GM12878 (cell line): Measurements from ENCODE around the gene GABRQ. TPM values are rescaled to one million over a fixed set of nuclear protein-coding genes. Genes with fewer than 3 reads are reported as not detected.

Experiments
- ATAC-seq: fragments of 200-7000 bp; cut with Tn5 transposase; 3 replicates; pipeline ENCODE4 v1.9.1; 2020; ENCODE audit warnings: mild to moderate bottlenecking, moderate library complexity
- BruUV-seq: library from RNA; stranded (reverse); fragments of 400-500 nt; replicated peaks from 2 replicates; lab custom pipeline; 2021; lab: Mats Ljungman, UMichigan
- CTCF ChIA-PET: fragments of 300-600 bp; sonication (Branson Sonifier 250); formaldehyde crosslinking; extraction: SDS; loops from one replicate; lab custom pipeline; 2021; ENCODE audit warnings: inconsistent platforms; lab: Yijun Ruan, JAX
- POLR2A ChIA-PET: fragments of 350-600 bp; formaldehyde crosslinking; extraction: SDS; loops from one replicate; lab custom pipeline; 2021; ENCODE audit warnings: inconsistent platforms; lab: Charles Lee
- RAD21 ChIA-PET: fragments of 300-600 bp; sonication (Branson Sonifier 250); formaldehyde crosslinking; loops from one replicate; lab custom pipeline; 2023; ENCODE audit warnings: antibody characterized with exemption; ENCODE audit not compliant: unreplicated experiment; lab: Charles Lee
- SMC1A ChIA-PET: fragments of 300-600 bp; sonication (Branson Sonifier 250); formaldehyde crosslinking; loops from one replicate; lab custom pipeline; 2023; ENCODE audit not compliant: unreplicated experiment, uncharacterized antibody; lab: Charles Lee
- DNase-seq: peaks from one replicate; pipeline ENCODE4 v3.0.0-alpha.2; 2011; ENCODE audit warnings: low read depth, low spot score
- FAIRE-seq: peaks from 3 replicates; lab custom pipeline; 2011; peaks lifted over from hg19 to GRCh38; lab: Jason Lieb, UNC
- H2AFZ ChIP-seq: 2 replicates; pipeline ENCODE4 v1.6.0; 2011; ENCODE audit warnings: low read depth, low read length, control low read depth; ENCODE audit not compliant: control insufficient read depth
- H3K27ac ChIP-seq: 2 replicates; pipeline ENCODE4 v1.5.1; 2011; ENCODE audit warnings: control low read depth; ENCODE audit not compliant: control insufficient read depth, insufficient read depth
- H3K27me3 ChIP-seq, 2 experiments: replicated peaks in 1 of 2; 2 replicates each; pipeline versions ENCODE4 v1.6.0 to v1.6.1; 2011; ENCODE audit warnings: low read length in 1 of 2; ENCODE audit not compliant: control insufficient read depth in 2 of 2, insufficient read depth in 2 of 2
- H3K36me3 ChIP-seq, 2 experiments: 2 replicates each; pipeline ENCODE4 v1.5.1; 2011; ENCODE audit warnings: low read length in 1 of 2; ENCODE audit not compliant: control insufficient read depth in 2 of 2, insufficient read depth in 2 of 2
- H3K4me1 ChIP-seq: 2 replicates; pipeline ENCODE4 v1.6.1; 2011; ENCODE audit warnings: mild to moderate bottlenecking, low read length, moderate library complexity, mixed read lengths; ENCODE audit not compliant: control insufficient read depth, insufficient read depth
- H3K4me2 ChIP-seq: 2 replicates; pipeline ENCODE4 v1.6.0; 2011; ENCODE audit warnings: control low read depth; ENCODE audit not compliant: control insufficient read depth, insufficient read depth
- H3K4me3 ChIP-seq: fragments of 200-600 bp; sonication (generic); 2 replicates; pipeline ENCODE4 v1.5.1; 2016
- H3K79me2 ChIP-seq: 2 replicates; pipeline ENCODE4 v1.6.0; 2011; ENCODE audit warnings: low read length; ENCODE audit not compliant: control insufficient read depth, insufficient read depth
- H3K9ac ChIP-seq: 2 replicates; pipeline ENCODE4 v1.8.0; 2011; ENCODE audit warnings: low read length, control low read depth, mixed read lengths; ENCODE audit not compliant: control insufficient read depth, insufficient read depth
- H3K9me3 ChIP-seq: replicated peaks from 3 replicates; pipeline ENCODE4 v1.5.1; 2011; ENCODE audit warnings: mild to moderate bottlenecking, low read length; ENCODE audit not compliant: control insufficient read depth, insufficient read depth
- H4K20me1 ChIP-seq: 2 replicates; pipeline ENCODE4 v1.6.0; 2011; ENCODE audit not compliant: control insufficient read depth, insufficient read depth
- BCL3 ChIP-seq: IDR thresholded peaks from 2 replicates; pipeline ENCODE4 v1.6.1; 2011; ENCODE audit warnings: borderline replicate concordance, low read depth, mild to moderate bottlenecking, moderate library complexity, low read length; ENCODE audit not compliant: insufficient read depth, poor library complexity, severe bottlenecking
- CEBPZ ChIP-seq: fragments of 150-350 bp; IDR thresholded peaks from 2 replicates; pipeline ENCODE4 v1.6.1; 2016; ENCODE audit warnings: low read depth, low read length
- EP300 ChIP-seq, 2 experiments: fragments of 150-350 bp in 1 of 2; IDR thresholded peaks; 2 replicates each; pipeline ENCODE4 v1.6.1; 2011 to 2012; ENCODE audit warnings: low read depth in 2 of 2, low read length in 2 of 2, borderline replicate concordance in 1 of 2, improper control_type of control experiment in 1 of 2, inconsistent platforms in 1 of 2; ENCODE audit not compliant: control insufficient read depth in 1 of 2
- IKZF1 ChIP-seq: fragments of 450-650 bp; conservative IDR thresholded peaks from 2 replicates; pipeline ENCODE4 v1.6.1; 2017; ENCODE audit warnings: antibody characterized with exemption, mild to moderate bottlenecking
- MEF2B ChIP-seq: fragments of 450-650 bp; IDR thresholded peaks from 2 replicates; pipeline ENCODE4 v1.6.1; 2018; ENCODE audit warnings: mild to moderate bottlenecking, moderate library complexity; ENCODE audit not compliant: partially characterized antibody, poor library complexity, severe bottlenecking
- PAX5 ChIP-seq: IDR thresholded peaks from 2 replicates; pipeline ENCODE4 v1.6.1; 2011; ENCODE audit warnings: low read depth, low read length, borderline replicate concordance
- RUNX3 ChIP-seq: IDR thresholded peaks from 2 replicates; pipeline ENCODE4 v1.6.1; 2012; ENCODE audit warnings: low read length, inconsistent platforms
- SPI1 ChIP-seq: IDR thresholded peaks from 2 replicates; pipeline ENCODE4 v1.6.1; 2011; ENCODE audit warnings: low read depth, mild to moderate bottlenecking, low read length, moderate library complexity, borderline replicate concordance; ENCODE audit not compliant: insufficient read depth
- ZBTB11 ChIP-seq: fragments of 450-650 bp; formaldehyde crosslinking; IDR thresholded peaks from 2 replicates; pipeline ENCODE4 v1.5.0; 2022; ENCODE audit warnings: mild to moderate bottlenecking, missing genetic modification characterization
- WGBS: methylation state at CpG from one replicate; pipeline ENCODE4 v1.1.6; 2016; ENCODE audit warnings: low lambda C conversion rate; ENCODE audit not compliant: insufficient replicate concordance, insufficient coverage; ENCODE audit errors: missing lambda C conversion rate; 5-methylcytosine and 5-hydroxymethylcytosine counted together
- in situ Hi-C: fragments of 300-500 bp; cut with MboI; formaldehyde crosslinking; loops from 9 replicates; pipeline ENCODE4 v1.14.3; 2018; ENCODE audit warnings: mixed read lengths
- intact Hi-C: fragments of 100-400 bp; cut with micrococcal nuclease; formaldehyde crosslinking; loops from one replicate; pipeline ENCODE4 v1.14.2; 2022; ENCODE audit not compliant: unreplicated experiment
- polyA plus RNA-seq, 11 experiments: library from polyadenylated mRNA; depleted of rRNA in 4 of 11; unstranded in 6 of 11; stranded (reverse) in 5 of 11; fragments of >200 nt; fragmentation: Nextera tagmentation in 4 of 11; fragmentation: Illumina TruSeq in 1 of 11; extraction: Ambion mirVana in 4 of 11; extraction: Trizol in 1 of 11; gene quantifications; 1 replicate in 1 of 11; 2 replicates in 10 of 11; pipeline versions ENCODE4 v1.2.1 to v1.2.3, GENCODE V29; 2011 to 2016; ENCODE audit warnings: inconsistent platforms in 2 of 11, missing spikeins in 2 of 11, low read depth in 1 of 11
- total RNA-seq, 4 experiments: library from RNA; depleted of rRNA in 3 of 4; stranded (reverse); fragments of >200 nt in 3 of 4; fragmentation: Illumina TruSeq in 1 of 4; extraction: Trizol in 1 of 4; gene quantifications; 2 replicates each; pipeline versions ENCODE4 v1.2.1 to v1.2.3, GENCODE V29; 2013 to 2021

GABRQ gene
- total and polyA plus RNA-seq, 10 of the 15 experiments (the other 5 are each of a cell fraction or from before 2014, with no cell fraction given) = 0.04 TPM; not detected in 9

GRCh38 chrX:152646961-152647360, 9.3 kb downstream of the GABRQ start:
- intact Hi-C loops = no loop called here
- SMC1A ChIA-PET = interaction anchor here (0.9 kb wide), 1 partner anchor 185 kb away, joined by 4 read pairs; no protein-coding TSS in a partner anchor
- in situ Hi-C loops = loop anchor here (25.0 kb wide), 1 partner anchor 165 kb away; no protein-coding TSS in a partner anchor

More at GRCh38 chrX:152646961-152647360, 9.3 kb downstream of the GABRQ start:
- DNase-seq = no peak
- no TSS peak for BruUV-seq
- no peak overlapping the region for H2AFZ ChIP-seq
- no peaks in the 10 kb centered on the region for H3K36me3 ChIP-seq
- peak; percentile 66 for TF ChIP-seq PAX5
- TF ChIP-seq SPI1 = peak; percentile 30; the same call in 1 of the 2 replicates
- TF ChIP-seq IKZF1 = peak; percentile 31; the same call in 1 of the 2 replicates
- TF ChIP-seq ZBTB11 = no peak
- peak; percentile 30; the same call in 1 of the 2 replicates for TF ChIP-seq RUNX3
- TF ChIP-seq MEF2B = peak; percentile 61
- peak; percentile 9 for TF ChIP-seq BCL3
- TF ChIP-seq EP300 (IDR thresholded peaks at IDR 0.05; ENCODE audit: borderline replicate concordance in 1 of 2, control insufficient read depth in 1 of 2, low read depth in 2 of 2, low read length in 2 of 2) = peak in 1 of 2 experiments; percentile 17; a peak in 1 of 4 replicates
- no peak for TF ChIP-seq CEBPZ
- no peak for FAIRE-seq
- no peaks in the 10 kb centered on the region; the same call in 1 of the 2 replicates for H3K4me1 ChIP-seq
- H3K4me2 ChIP-seq = no peak overlapping the region
- ChIA-PET RAD21 (interaction anchor here (0.9 kb wide), 1 partner anchor 13 kb away, joined by 3 read pairs; no protein-coding TSS in a partner anchor), POLR2A (no interaction called here), CTCF (interaction anchor here (1.6 kb wide), 1 partner anchor 15 kb away, joined by 5 read pairs; no protein-coding TSS in a partner anchor)
- 43% methylated on average over 11 of the region's 12 CpGs for WGBS
- peak; percentile 52 for ATAC-seq
- no peak overlapping the region for H3K9ac ChIP-seq
- H3K27me3 ChIP-seq = no peaks in the 10 kb centered on the region; a peak in 1 of 4 replicates
- H3K27ac ChIP-seq = no peak overlapping the region
- no peaks in the 10 kb centered on the region for H4K20me1 ChIP-seq
- H3K79me2 ChIP-seq = no peaks in the 10 kb centered on the region
- no peaks in the 10 kb centered on the region for H3K9me3 ChIP-seq
- H3K4me3 ChIP-seq = no peak overlapping the region
